GM21515 (cell line): ENCODE results near the gene BAHCC1.

ENCODE experiments used
- ATAC-seq: cut with Tn5 transposase; IDR thresholded peaks from one replicate; pipeline ENCODE4 v1.9.1; 2021; ENCODE audit not compliant: unreplicated experiment

Gene BAHCC1

GRCh38 chr17:81489998-81490992 is 95.0 kb downstream of the BAHCC1 start:
- ATAC-seq = no peak

GRCh38 chr17:81491181-81491581 is 95.9 kb downstream of the BAHCC1 start:
- no peak for ATAC-seq

GRCh38 chr17:81491761-81492160 is 96.5 kb downstream of the BAHCC1 start:
- no peak for ATAC-seq

GRCh38 chr17:81492202-81492601 is 96.9 kb downstream of the BAHCC1 start:
- ATAC-seq = no peak

- ATAC-seq = no peak
Measured at GRCh38 chr17:81492706-81493105, 97.4 kb downstream of the BAHCC1 start.

GRCh38 chr17:81493198-81494038 is 98.2 kb downstream of the BAHCC1 start:
- no peak for ATAC-seq

GRCh38 chr17:81494626-81495377 is 99.5 kb downstream of the BAHCC1 start:
- no peak for ATAC-seq

- ATAC-seq = no peak
Measured at GRCh38 chr17:81498953-81499600, 103.8 kb downstream of the BAHCC1 start.

GRCh38 chr17:81499601-81499970 is 104.3 kb downstream of the BAHCC1 start:
- ATAC-seq = no peak

- no peak for ATAC-seq
Measured at GRCh38 chr17:81500047-81500446, 104.8 kb downstream of the BAHCC1 start.

- ATAC-seq = no peak
Measured at GRCh38 chr17:81502471-81503017, 107.3 kb downstream of the BAHCC1 start.

GRCh38 chr17:81503619-81504018 is 108.4 kb downstream of the BAHCC1 start:
- ATAC-seq = no peak

- no peak for ATAC-seq
Measured at GRCh38 chr17:81508639-81509206, 113.5 kb downstream of the BAHCC1 start.

- no peak for ATAC-seq
Measured at GRCh38 chr17:81509207-81509971, 114.1 kb downstream of the BAHCC1 start.

GRCh38 chr17:81509972-81510784 is 114.9 kb downstream of the BAHCC1 start:
- no peak for ATAC-seq

- ATAC-seq = no peak
Measured at GRCh38 chr17:81510785-81511553, 115.7 kb downstream of the BAHCC1 start.

- ATAC-seq = no peak
Measured at GRCh38 chr17:81511554-81511803, 116.2 kb downstream of the BAHCC1 start.
